Endothelial cell of umbilical vein (primary cell): ENCODE results near the gene CCDC85C. TPM values are rescaled to one million over a fixed set of nuclear protein-coding genes. Genes with fewer than 3 reads are reported as not detected.

Experiments used
- BruUV-seq: library from RNA; stranded (reverse); fragments of 400-500 nt; replicated peaks from 2 replicates; lab custom pipeline; 2021; lab: Mats Ljungman, UMichigan
- CTCF ChIA-PET: fragments of 300-600, 350-600 bp; sonication (Branson Sonifier 250); formaldehyde crosslinking; loops from one replicate; lab custom pipeline; 2021; ENCODE audit warnings: antibody characterized with exemption, inconsistent platforms; lab: Charles Lee
- POLR2A ChIA-PET: fragments of 300-600, 350-600 bp; sonication (Branson Sonifier 250); formaldehyde crosslinking; loops from one replicate; lab custom pipeline; 2021; ENCODE audit warnings: antibody characterized with exemption, inconsistent platforms; lab: Charles Lee
- DNase-seq: peaks from one replicate; pipeline ENCODE4 v3.0.0-alpha.2; 2011; ENCODE audit warnings: low read depth, low spot score
- FAIRE-seq: peaks from 2 replicates; lab custom pipeline; 2011; peaks lifted over from hg19 to GRCh38; lab: Jason Lieb, UNC
- H2AFZ ChIP-seq: 2 replicates; pipeline ENCODE4 v1.6.0; 2012; ENCODE audit warnings: low read depth, low read length, control low read depth, inconsistent platforms
- H3K27ac ChIP-seq: 2 replicates; pipeline ENCODE4 v1.5.1; 2011; ENCODE audit warnings: low read depth, mild to moderate bottlenecking, control low read depth, low read length, moderate library complexity; ENCODE audit not compliant: insufficient read depth
- H3K27me3 ChIP-seq, 2 experiments: 2 replicates each; pipeline versions ENCODE4 v1.6.0 to v1.6.1; 2011; ENCODE audit warnings: low read length in 2 of 2, mixed read lengths in 1 of 2; ENCODE audit not compliant: control insufficient read depth in 2 of 2, insufficient read depth in 2 of 2
- H3K36me3 ChIP-seq, 2 experiments: 2 replicates in 1 of 2; 3 replicates in 1 of 2; pipeline ENCODE4 v1.5.1; 2011; ENCODE audit warnings: low read length in 2 of 2, mild to moderate bottlenecking in 1 of 2, moderate library complexity in 1 of 2; ENCODE audit not compliant: control insufficient read depth in 2 of 2, insufficient read depth in 2 of 2; ENCODE audit errors: extremely low read depth in 1 of 2
- H3K4me1 ChIP-seq: 3 replicates; pipeline ENCODE4 v1.5.1; 2011; ENCODE audit warnings: mild to moderate bottlenecking, low read length; ENCODE audit not compliant: control insufficient read depth, insufficient read depth; ENCODE audit errors: extremely low read depth
- H3K4me2 ChIP-seq: 2 replicates; pipeline ENCODE4 v1.6.1; 2011; ENCODE audit warnings: low read length, control low read depth, mixed read lengths; ENCODE audit not compliant: insufficient read depth
- H3K4me3 ChIP-seq, 3 experiments: fragments of 200-600 bp in 1 of 3; sonication (generic), shearing (Covaris generic) in 1 of 3; replicated peaks in 1 of 3; 2 replicates each; pipeline ENCODE4 v1.5.1; 2011 to 2016; ENCODE audit warnings: control low read depth in 3 of 3, low read length in 3 of 3, mild to moderate bottlenecking in 2 of 3, inconsistent platforms in 1 of 3, low read depth in 1 of 3, moderate library complexity in 1 of 3; ENCODE audit not compliant: insufficient read depth in 1 of 3
- H3K79me2 ChIP-seq: 2 replicates; pipeline ENCODE4 v1.6.0; 2012; ENCODE audit warnings: low read length, inconsistent platforms; ENCODE audit not compliant: control insufficient read depth, insufficient read depth
- H3K9ac ChIP-seq: replicated peaks from 2 replicates; pipeline ENCODE3; 2011; ENCODE audit warnings: low read length, control low read depth; ENCODE audit not compliant: insufficient read depth; ENCODE audit errors: extremely low read depth
- H3K9me1 ChIP-seq: replicated peaks from 3 replicates; pipeline ENCODE4 v1.6.0; 2011; ENCODE audit warnings: mild to moderate bottlenecking, low read length; ENCODE audit not compliant: control insufficient read depth, insufficient read depth; ENCODE audit errors: extremely low read depth
- H3K9me3 ChIP-seq: replicated peaks from 2 replicates; pipeline ENCODE4 v1.5.1; 2012; ENCODE audit warnings: low read length, inconsistent platforms; ENCODE audit not compliant: control insufficient read depth, insufficient read depth
- H4K20me1 ChIP-seq: replicated peaks from 2 replicates; pipeline ENCODE3; 2011; ENCODE audit warnings: mild to moderate bottlenecking, low read length; ENCODE audit not compliant: control insufficient read depth, insufficient read depth; ENCODE audit errors: extremely low read depth
- EZH2 ChIP-seq: IDR thresholded peaks from 2 replicates; pipeline ENCODE4 v1.6.1; 2012; ENCODE audit warnings: borderline replicate concordance, low read depth, mild to moderate bottlenecking, moderate library complexity, low read length, inconsistent platforms; ENCODE audit not compliant: severe bottlenecking
- FOS ChIP-seq: IDR thresholded peaks from 2 replicates; pipeline ENCODE4 v1.6.1; 2011; ENCODE audit warnings: mild to moderate bottlenecking, low read length, moderate library complexity, borderline replicate concordance; ENCODE audit not compliant: insufficient read depth
- GATA2 ChIP-seq: IDR thresholded peaks from 2 replicates; pipeline ENCODE4 v1.7.0; 2011; ENCODE audit warnings: low read depth, mild to moderate bottlenecking, moderate library complexity, mixed read lengths, low read length; ENCODE audit not compliant: insufficient read length, insufficient read depth
- JUN ChIP-seq: IDR thresholded peaks from 2 replicates; pipeline ENCODE4 v1.6.1; 2011; ENCODE audit warnings: borderline replicate concordance, low read depth; ENCODE audit not compliant: insufficient read length, insufficient read depth
- MAX ChIP-seq: IDR thresholded peaks from 2 replicates; pipeline ENCODE4 v1.6.1; 2011; ENCODE audit not compliant: insufficient read depth, insufficient read length
- MYC ChIP-seq: IDR thresholded peaks from one replicate; pipeline ENCODE4 v1.6.1; 2011; ENCODE audit warnings: mild to moderate bottlenecking, low read depth, low read length
- POLR2A ChIP-seq: IDR thresholded peaks from 2 replicates; pipeline ENCODE4 v1.6.1; 2012; ENCODE audit warnings: low read depth, mild to moderate bottlenecking, control low read depth, low read length
- POLR2AphosphoS5 ChIP-seq: IDR thresholded peaks from 2 replicates; pipeline ENCODE4 v1.6.1; 2012; ENCODE audit warnings: low read depth, mild to moderate bottlenecking, control low read depth, low read length, moderate library complexity; ENCODE audit not compliant: insufficient read depth
- dilution Hi-C: fragments of 300-500 bp; cut with MboI; formaldehyde crosslinking; loops from one replicate; pipeline ENCODE4 v1.15.0; 2019; ENCODE audit warnings: low sequenced_read_pairs; ENCODE audit not compliant: extremely low pct_ligation_motif_present
- intact Hi-C: fragments of 100-400 bp; cut with micrococcal nuclease; formaldehyde crosslinking; loops from one replicate; pipeline ENCODE4 v1.10.0; 2022
- polyA plus RNA-seq, 4 experiments: library from polyadenylated mRNA; depleted of rRNA in 3 of 4; stranded (reverse) in 3 of 4; unstranded in 1 of 4; fragments of >200 nt; gene quantifications; 2 replicates each; pipeline versions ENCODE4 v1.2.1 to v1.2.3, GENCODE V29; 2011 to 2012; ENCODE audit warnings: missing spikeins in 1 of 4
- total RNA-seq: library from RNA; stranded (reverse); gene quantifications from 2 replicates; pipeline ENCODE4 v1.2.3, GENCODE V29; 2021
- TF ChIP-seq, protein P1 (sequence below), 2 donors: IDR thresholded peaks; 1 replicate in 1 of 2; 2 replicates in 1 of 2; pipeline ENCODE4 v1.5.1; 2011; ENCODE audit warnings: low read length in 2 of 2, mild to moderate bottlenecking in 2 of 2, moderate library complexity in 2 of 2, control low read depth in 1 of 2, inconsistent platforms in 1 of 2, low read depth in 1 of 2; ENCODE audit not compliant: insufficient read depth in 1 of 2; ENCODE audit errors: extremely low read depth in 1 of 2

The CCDC85C gene
- total and polyA plus RNA-seq, 2 donors (not counting 3 experiments of a cell fraction or from before 2014, with no cell fraction given) = 7.5 to 17.8 TPM

GRCh38 chr14:99521176-99522024 lies 82.6 kb downstream of the CCDC85C start:
- dilution Hi-C loops (no loop called here), intact Hi-C loops (loop anchor here (5.0 kb wide), 1 partner anchor 426 kb away; no protein-coding TSS in a partner anchor)
- H3K4me1 ChIP-seq = peaks cover 9% of the 10 kb centered on the region
- ChIA-PET CTCF (interaction anchor here (0.9 to 6.1 kb wide), 6 partner anchors 17 to 163 kb away, joined by 3 to 52 read pairs (median 3); partner anchors contain the start of gene CYP46A1), POLR2A (no interaction called here)
- H3K9me1 ChIP-seq = no peaks in the 10 kb centered on the region
- no peak overlapping the region for H3K27ac ChIP-seq
- DNase-seq = no peak
- H3K36me3 ChIP-seq = no peaks in the 10 kb centered on the region
- no peaks in the 10 kb centered on the region for H3K27me3 ChIP-seq
- H4K20me1 ChIP-seq = no peaks in the 10 kb centered on the region
- TF ChIP-seq POLR2A (no peak), POLR2AphosphoS5 (no peak), JUN (no peak), FOS (no peak), MYC (no peak), MAX (no peak)
- no peak for FAIRE-seq
- no peak overlapping the region for H3K4me3 ChIP-seq
- BruUV-seq = no TSS peak
- H3K9me3 ChIP-seq = no peaks in the 10 kb centered on the region
- no peak overlapping the region for H3K4me2 ChIP-seq
- no peak overlapping the region for H3K9ac ChIP-seq
- no peaks in the 10 kb centered on the region for H3K79me2 ChIP-seq
- H2AFZ ChIP-seq = no peak overlapping the region

GRCh38 chr14:99520571-99521081 lies 83.4 kb downstream of the CCDC85C start:
- ChIA-PET POLR2A (no interaction called here), CTCF (interaction anchor here (1.1 to 6.1 kb wide), 3 partner anchors 18 to 109 kb away, joined by 3 to 52 read pairs (median 3); no protein-coding TSS in a partner anchor)
- Histone ChIP-seq H3K9me3 (no peaks in the 10 kb centered on the region), H2AFZ (no peak overlapping the region), H3K4me2 (no peak overlapping the region), H3K79me2 (no peaks in the 10 kb centered on the region), H3K36me3 (no peaks in the 10 kb centered on the region), H3K4me3 (no peak overlapping the region), H4K20me1 (no peaks in the 10 kb centered on the region), H3K9me1 (no peaks in the 10 kb centered on the region), H3K4me1 (peaks cover 9% of the 10 kb centered on the region), H3K27me3 (no peaks in the 10 kb centered on the region), H3K27ac (no peak overlapping the region), H3K9ac (no peak overlapping the region)
- no TSS peak for BruUV-seq
- FAIRE-seq (no peak), DNase-seq (no peak)
- TF ChIP-seq POLR2A (no peak), GATA2 (no peak), MYC (no peak), JUN (no peak), MAX (no peak), POLR2AphosphoS5 (no peak), FOS (no peak), EZH2 (no peak)
- TF ChIP-seq, protein P1, sequence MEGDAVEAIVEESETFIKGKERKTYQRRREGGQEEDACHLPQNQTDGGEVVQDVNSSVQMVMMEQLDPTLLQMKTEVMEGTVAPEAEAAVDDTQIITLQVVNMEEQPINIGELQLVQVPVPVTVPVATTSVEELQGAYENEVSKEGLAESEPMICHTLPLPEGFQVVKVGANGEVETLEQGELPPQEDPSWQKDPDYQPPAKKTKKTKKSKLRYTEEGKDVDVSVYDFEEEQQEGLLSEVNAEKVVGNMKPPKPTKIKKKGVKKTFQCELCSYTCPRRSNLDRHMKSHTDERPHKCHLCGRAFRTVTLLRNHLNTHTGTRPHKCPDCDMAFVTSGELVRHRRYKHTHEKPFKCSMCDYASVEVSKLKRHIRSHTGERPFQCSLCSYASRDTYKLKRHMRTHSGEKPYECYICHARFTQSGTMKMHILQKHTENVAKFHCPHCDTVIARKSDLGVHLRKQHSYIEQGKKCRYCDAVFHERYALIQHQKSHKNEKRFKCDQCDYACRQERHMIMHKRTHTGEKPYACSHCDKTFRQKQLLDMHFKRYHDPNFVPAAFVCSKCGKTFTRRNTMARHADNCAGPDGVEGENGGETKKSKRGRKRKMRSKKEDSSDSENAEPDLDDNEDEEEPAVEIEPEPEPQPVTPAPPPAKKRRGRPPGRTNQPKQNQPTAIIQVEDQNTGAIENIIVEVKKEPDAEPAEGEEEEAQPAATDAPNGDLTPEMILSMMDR (IDR thresholded peaks at IDR 0.05; ENCODE audit: extremely low read depth in 1 of 2, insufficient read depth in 1 of 2, low read depth in 1 of 2, low read length in 2 of 2) = no peak
- intact Hi-C loops (loop anchor here (5.0 kb wide), 1 partner anchor 427 kb away; no protein-coding TSS in a partner anchor), dilution Hi-C loops (no loop called here)
